Activated naive CD8-positive, alpha-beta T cell treated with anti-CD3 and anti-CD28 coated beads, Interleukin-2, amount 10 ng/mL, durations not matched to agents 7 days and 5 days (primary cell): ENCODE results near the gene SYMPK. TPM values are rescaled to one million over a fixed set of nuclear protein-coding genes. Genes with fewer than 3 reads are reported as not detected.

Experiments
- ATAC-seq: fragments of 150-1000 bp; cut with Tn5 transposase; one replicate; pipeline ENCODE4 v1.10.0; 2021; ENCODE audit warnings: low read depth, moderate library complexity
- POLR2A ChIA-PET: fragments of 350-600 bp; sonication (Branson Sonifier 250); formaldehyde crosslinking; loops from one replicate; lab custom pipeline; 2021; ENCODE audit warnings: antibody characterized with exemption; lab: Charles Lee
- DNase-seq: peaks from one replicate; pipeline ENCODE4 v3.0.0; 2021
- H3K27ac Mint-ChIP-seq: one replicate; pipeline ENCODE4 v1.8.0; 2022; ENCODE audit warnings: mild to moderate bottlenecking, mixed read lengths
- H3K27me3 Mint-ChIP-seq: one replicate; pipeline ENCODE4 v1.8.0; 2022; ENCODE audit warnings: mild to moderate bottlenecking, moderate library complexity, mixed read lengths
- H3K36me3 Mint-ChIP-seq: one replicate; pipeline ENCODE4 v1.8.0; 2021; ENCODE audit warnings: mild to moderate bottlenecking, mixed read lengths
- H3K4me1 Mint-ChIP-seq: one replicate; pipeline ENCODE4 v1.8.0; 2021; ENCODE audit warnings: mixed read lengths
- H3K4me3 Mint-ChIP-seq: one replicate; pipeline ENCODE4 v1.8.0; 2022; ENCODE audit warnings: mild to moderate bottlenecking, moderate library complexity, mixed read lengths
- H3K9me3 Mint-ChIP-seq: one replicate; pipeline ENCODE4 v1.8.0; 2021; ENCODE audit warnings: mixed read lengths
- total RNA-seq, 2 experiments: library from RNA; stranded (reverse); gene quantifications; one replicate each; pipeline ENCODE4 v1.2.3, GENCODE V29; 2021

The SYMPK gene
- total RNA-seq, 2 experiments from 2014 or later = 100 to 113 TPM

DNA sequence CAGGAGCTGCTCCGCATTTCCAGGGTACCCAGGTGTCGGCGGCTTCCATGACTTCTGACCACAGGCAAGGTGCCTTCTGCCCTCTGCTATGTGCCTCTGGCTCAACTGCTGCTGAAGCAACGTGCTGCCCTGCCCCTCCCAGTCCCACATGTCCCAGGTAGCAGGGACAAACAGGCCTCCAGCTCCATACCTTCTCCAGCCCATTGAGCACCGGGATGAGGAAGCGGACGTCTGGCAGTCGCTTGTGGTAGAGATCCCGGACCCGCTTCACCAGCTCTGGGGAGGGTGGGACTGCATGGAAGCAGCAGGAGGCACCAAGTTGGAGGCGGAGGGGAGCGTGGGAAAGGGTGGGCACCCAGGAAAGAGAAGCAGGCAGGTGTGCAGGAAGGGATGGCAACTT lies 39.8 kb downstream of the SYMPK start:
- ATAC-seq (no peak), DNase-seq (no peak)
- Mint-ChIP-seq H3K4me1 (peaks cover 7% of the 10 kb centered on the region), H3K27me3 (no peaks in the 10 kb centered on the region), H3K27ac (no peak overlapping the region), H3K36me3 (peaks cover 8% of the 10 kb centered on the region), H3K9me3 (no peaks in the 10 kb centered on the region), H3K4me3 (no peak overlapping the region)
- POLR2A ChIA-PET = no interaction called here

- Mint-ChIP-seq H3K27ac (no peak overlapping the region), H3K27me3 (no peaks in the 10 kb centered on the region), H3K4me3 (no peak overlapping the region), H3K36me3 (peaks cover 8% of the 10 kb centered on the region), H3K9me3 (no peaks in the 10 kb centered on the region), H3K4me1 (peaks cover 7% of the 10 kb centered on the region)
- POLR2A ChIA-PET = no interaction called here
- no peak for DNase-seq
- no peak for ATAC-seq
These were observed 40.2 kb downstream of the SYMPK start for GRCh38 chr19:45822716-45823115.

DNA sequence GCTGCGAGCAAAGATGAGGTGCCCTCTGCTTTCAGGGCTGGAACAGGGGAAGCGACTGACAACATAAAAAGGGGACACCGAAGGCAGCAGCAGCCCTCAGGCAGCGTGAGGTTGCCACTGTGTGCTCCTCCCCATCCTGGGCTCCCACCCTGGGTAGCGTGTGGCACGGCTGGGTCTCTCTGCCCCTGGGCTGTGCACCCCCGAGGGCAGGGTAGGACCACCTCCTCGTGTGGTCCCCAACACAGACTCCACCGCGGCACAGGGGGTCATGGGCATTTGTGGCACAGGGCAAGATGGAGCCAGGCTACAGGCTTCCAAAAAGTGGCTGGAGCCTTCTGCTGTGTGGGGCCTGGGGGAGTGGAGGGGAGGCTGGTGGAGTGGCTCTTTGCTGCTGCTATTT lies 41.4 kb downstream of the SYMPK start:
- DNase-seq = no peak
- H3K27me3 Mint-ChIP-seq = no peaks in the 10 kb centered on the region
- no peak overlapping the region for H3K4me3 Mint-ChIP-seq
- H3K27ac Mint-ChIP-seq = no peak overlapping the region
- H3K4me1 Mint-ChIP-seq = peaks cover 5% of the 10 kb centered on the region
- ATAC-seq = no peak
- peaks cover 5% of the 10 kb centered on the region for H3K36me3 Mint-ChIP-seq
- POLR2A ChIA-PET = no interaction called here
- H3K9me3 Mint-ChIP-seq = no peaks in the 10 kb centered on the region

GRCh38 chr19:45821103-45821521 lies 41.8 kb downstream of the SYMPK start:
- Mint-ChIP-seq H3K9me3 (no peaks in the 10 kb centered on the region), H3K4me3 (no peak overlapping the region), H3K27me3 (no peaks in the 10 kb centered on the region), H3K4me1 (peaks cover 5% of the 10 kb centered on the region), H3K36me3 (peaks cover 5% of the 10 kb centered on the region), H3K27ac (no peak overlapping the region)
- POLR2A ChIA-PET = interaction anchor here (1.4 kb wide), 1 partner anchor 9 kb away, joined by 5 read pairs; no protein-coding TSS in a partner anchor
- no peak for DNase-seq
- no peak for ATAC-seq

- Mint-ChIP-seq H3K4me3 (no peak overlapping the region), H3K36me3 (peaks cover 5% of the 10 kb centered on the region), H3K27ac (peak overlapping the region; percentile 30), H3K27me3 (no peaks in the 10 kb centered on the region), H3K4me1 (peaks cover 3% of the 10 kb centered on the region), H3K9me3 (no peaks in the 10 kb centered on the region)
- POLR2A ChIA-PET = interaction anchor here (0.6 to 1.4 kb wide), 2 partner anchors 9 to 34 kb away, joined by 3 to 5 read pairs; no protein-coding TSS in a partner anchor
- DNase-seq (no peak), ATAC-seq (no peak)
These were observed 42.4 kb downstream of the SYMPK start for GRCh38 chr19:45820413-45821102.

DNA sequence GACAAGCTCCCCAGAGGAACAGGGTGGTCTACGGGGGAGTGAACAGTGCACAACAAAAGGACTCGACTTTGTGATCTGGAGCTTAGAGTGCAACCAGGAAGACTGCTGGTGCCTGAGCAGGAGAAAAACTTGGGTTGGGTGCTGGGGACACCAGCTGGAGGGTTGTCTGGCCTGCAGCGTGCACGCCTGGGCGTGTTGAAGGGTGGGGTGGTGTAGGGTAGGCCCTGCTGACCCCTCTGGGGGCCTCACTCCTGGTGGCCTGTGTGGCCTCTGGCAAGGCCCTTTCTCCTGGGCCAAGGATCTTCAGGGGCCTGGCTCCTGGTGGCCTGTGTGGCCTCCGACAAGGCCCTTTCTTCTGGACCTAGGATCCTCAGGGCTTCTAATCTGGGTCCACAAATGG lies 43.2 kb downstream of the SYMPK start:
- POLR2A ChIA-PET = interaction anchor here (0.6 to 1.4 kb wide), 2 partner anchors 10 to 35 kb away, joined by 3 to 5 read pairs; no protein-coding TSS in a partner anchor
- Mint-ChIP-seq H3K4me3 (no peak overlapping the region), H3K4me1 (peaks cover 3% of the 10 kb centered on the region), H3K27me3 (no peaks in the 10 kb centered on the region), H3K27ac (peak overlapping the region; percentile 45), H3K36me3 (peaks cover 5% of the 10 kb centered on the region), H3K9me3 (no peaks in the 10 kb centered on the region)
- no peak for DNase-seq
- no peak for ATAC-seq

GRCh38 chr19:45817725-45818301 lies 45.1 kb downstream of the SYMPK start:
- no peak for DNase-seq
- ATAC-seq = no peak

DNA sequence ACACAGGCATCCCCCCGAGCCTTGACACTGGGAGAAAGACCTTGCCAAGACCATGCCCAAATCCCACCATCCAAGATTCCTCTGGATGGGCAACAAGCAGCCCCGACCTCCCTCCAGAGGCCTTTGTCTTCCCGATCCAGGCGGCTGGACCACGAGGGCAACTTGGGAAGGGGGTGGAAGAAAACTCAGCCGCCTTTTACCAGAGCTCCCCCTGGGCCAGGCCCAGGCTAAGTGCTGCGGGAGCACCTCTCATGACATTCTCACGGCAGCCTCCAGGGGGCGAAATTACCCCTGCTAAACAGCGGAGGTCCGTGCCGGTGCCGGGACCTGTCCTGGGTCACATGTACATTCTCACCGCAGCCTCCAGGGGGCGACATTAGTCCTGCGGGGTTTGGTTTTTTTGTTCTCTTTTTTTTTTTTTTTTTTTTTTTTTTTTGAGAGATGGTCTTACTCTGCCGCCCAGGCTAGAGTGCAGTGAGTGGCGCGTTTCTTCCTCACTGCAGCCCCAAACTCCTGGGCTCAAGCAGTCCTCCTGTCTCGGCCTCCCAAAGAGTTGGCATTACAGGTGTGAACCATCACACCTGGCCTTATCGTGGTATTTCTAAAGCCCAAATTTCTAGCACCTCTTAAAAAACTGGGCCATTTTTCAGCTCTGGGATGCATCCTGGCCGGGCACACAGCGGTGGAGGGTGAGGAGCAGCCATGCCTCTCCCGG lies 45.8 kb downstream of the SYMPK start:
- no peaks in the 10 kb centered on the region for H3K27me3 Mint-ChIP-seq
- DNase-seq = peak; percentile 97

More at GRCh38 chr19:45817725-45818301, 45.1 kb downstream of the SYMPK start:
- peaks cover 3% of the 10 kb centered on the region for H3K36me3 Mint-ChIP-seq
- H3K27ac Mint-ChIP-seq = no peak overlapping the region
- H3K27me3 Mint-ChIP-seq = no peaks in the 10 kb centered on the region
- H3K9me3 Mint-ChIP-seq = no peaks in the 10 kb centered on the region
- H3K4me1 Mint-ChIP-seq = no peaks in the 10 kb centered on the region
- no peak overlapping the region for H3K4me3 Mint-ChIP-seq
- POLR2A ChIA-PET = interaction anchor here (0.7 to 1.6 kb wide), 4 partner anchors 12 to 1982 kb away, joined by 3 to 6 read pairs (median 3); no protein-coding TSS in a partner anchor

GRCh38 chr19:45816236-45817009 lies 46.5 kb downstream of the SYMPK start:
- ATAC-seq (no peak), DNase-seq (no peak)
- Mint-ChIP-seq H3K27ac (no peak overlapping the region), H3K36me3 (peaks cover 3% of the 10 kb centered on the region), H3K4me3 (no peak overlapping the region), H3K27me3 (no peaks in the 10 kb centered on the region), H3K9me3 (no peaks in the 10 kb centered on the region), H3K4me1 (no peaks in the 10 kb centered on the region)
- POLR2A ChIA-PET = interaction anchor here (0.6 to 1.5 kb wide), 10 partner anchors 17 to 507 kb away, joined by 3 to 6 read pairs (median 4); partner anchors contain the start of gene IRF2BP1

More for the DNA sequence above, 45.8 kb downstream of the SYMPK start:
- Mint-ChIP-seq H3K9me3 (no peaks in the 10 kb centered on the region), H3K36me3 (peaks cover 3% of the 10 kb centered on the region), H3K27ac (no peak overlapping the region), H3K4me3 (no peak overlapping the region), H3K4me1 (no peaks in the 10 kb centered on the region)
- POLR2A ChIA-PET = interaction anchor here (0.7 to 1.6 kb wide), 10 partner anchors 13 to 1983 kb away, joined by 3 to 6 read pairs (median 4); partner anchors contain the start of gene IRF2BP1
- peak; percentile 97 for ATAC-seq

DNA sequence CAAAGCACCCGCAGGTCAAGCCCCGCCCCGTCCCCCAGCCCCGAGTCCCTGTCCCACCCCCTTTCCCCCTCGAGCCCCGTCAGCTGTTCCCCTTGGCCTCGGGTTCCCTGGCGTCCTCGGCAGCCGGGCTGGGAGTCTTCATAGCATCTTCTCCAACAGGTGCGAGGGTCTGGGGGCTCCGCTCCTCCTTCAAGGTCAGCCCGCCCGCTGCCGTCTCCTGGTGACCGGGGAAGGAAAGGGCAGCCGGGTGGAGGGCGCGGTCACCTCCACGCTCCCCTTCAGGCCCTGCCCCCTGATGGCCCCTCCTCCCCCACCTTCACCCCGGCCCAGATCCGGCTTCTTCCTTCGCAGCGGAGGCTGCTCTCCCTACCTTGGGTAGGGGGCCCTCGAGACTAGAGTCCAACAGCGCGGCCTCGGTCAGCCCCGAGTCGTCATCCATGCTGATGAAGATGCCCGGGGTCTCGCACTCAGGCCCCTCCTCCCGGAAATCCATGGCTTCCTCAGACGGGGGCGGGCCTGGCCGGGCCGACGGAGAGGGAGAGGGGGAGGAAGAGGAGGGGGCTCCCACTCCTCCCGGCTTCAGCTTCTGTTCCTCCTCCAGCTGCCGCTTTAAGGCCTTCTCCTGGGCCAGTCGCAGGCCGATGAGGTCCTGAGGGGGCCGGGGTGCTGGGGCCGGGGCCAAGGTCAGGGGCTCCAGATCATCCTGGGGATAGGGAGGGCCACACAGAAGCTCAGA lies 47.3 kb downstream of the SYMPK start:
- Mint-ChIP-seq H3K27ac (no peak overlapping the region), H3K9me3 (no peaks in the 10 kb centered on the region), H3K36me3 (no peaks in the 10 kb centered on the region), H3K4me1 (no peaks in the 10 kb centered on the region), H3K4me3 (no peak overlapping the region), H3K27me3 (no peaks in the 10 kb centered on the region)
- POLR2A ChIA-PET = interaction anchor here (0.6 to 1.5 kb wide), 4 partner anchors 67 to 506 kb away, joined by 3 to 5 read pairs (median 4); partner anchors contain the start of gene IRF2BP1
- no peak for DNase-seq
- ATAC-seq = no peak

- Mint-ChIP-seq H3K4me3 (no peak within 1 kb of the TSS), H3K27ac (no peak within 1 kb of the TSS), H3K4me1 (peaks cover 5% of the 10 kb centered on the region), H3K9me3 (no peaks in the 10 kb centered on the region), H3K27me3 (no peaks in the 10 kb centered on the region), H3K36me3 (no peaks in the 10 kb centered on the region)
- DNase-seq (no peak), ATAC-seq (no peak)
- POLR2A ChIA-PET = interaction anchor here (1.0 to 1.6 kb wide), 3 partner anchors 16 to 188 kb away, joined by 3 to 5 read pairs (median 4); no protein-coding TSS in a partner anchor
These were observed 48.0 kb downstream of the SYMPK start, which contains the start of gene RSPH6A for GRCh38 chr19:45814851-45815480. Gene RSPH6A, minus strand, starts transcription at chr19:45815308. Its CDS starts 132 bp downstream, at chr19:45815176.
